Measurements from ENCODE around the gene CACNA1I. TPM values are rescaled to one million over a fixed set of nuclear protein-coding genes. Genes with fewer than 3 reads are reported as not detected.

The CACNA1I gene
- total RNA-seq, 3 donors from 2014 or later: 0.19 to 0.41 (median 0.20) TPM

DNA sequence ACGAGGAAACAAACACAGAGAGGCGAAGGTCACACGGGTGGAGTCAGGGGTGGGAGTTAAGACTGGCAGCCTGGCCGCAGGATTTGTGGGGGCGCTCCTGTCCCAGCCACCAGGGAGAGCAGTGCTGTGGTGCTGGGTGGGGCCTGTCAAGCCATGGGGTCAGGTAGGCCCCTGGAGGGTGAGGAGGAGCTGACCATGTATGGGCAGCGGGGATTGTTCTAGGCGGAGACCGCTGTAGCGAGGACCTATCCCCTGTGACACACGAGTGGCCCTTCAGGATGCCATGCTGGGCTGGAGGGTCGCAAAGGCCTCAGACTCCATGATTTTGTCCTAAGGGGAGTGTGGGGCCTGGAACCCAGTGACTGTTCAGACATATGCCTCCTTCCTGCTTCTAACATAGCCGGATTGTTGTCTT lies 36.5 kb upstream of the CACNA1I start:
- H3K4me3 ChIP-seq: no peak overlapping the region
- ATAC-seq: no peak
- intact Hi-C loops (cut with DNase I, micrococcal nuclease): loop anchor here in 1 of 2 donors (10.0 kb wide), 1 partner anchor 811 kb away; the partner anchor contains the start of gene ADSL
- H3K36me3 ChIP-seq (ENCODE audit: low read depth): no peaks in the 10 kb centered on the region
- peaks cover 35% of the 10 kb centered on the region for H3K4me1 ChIP-seq (ENCODE audit: low read depth)
- TF ChIP-seq, protein P1, sequence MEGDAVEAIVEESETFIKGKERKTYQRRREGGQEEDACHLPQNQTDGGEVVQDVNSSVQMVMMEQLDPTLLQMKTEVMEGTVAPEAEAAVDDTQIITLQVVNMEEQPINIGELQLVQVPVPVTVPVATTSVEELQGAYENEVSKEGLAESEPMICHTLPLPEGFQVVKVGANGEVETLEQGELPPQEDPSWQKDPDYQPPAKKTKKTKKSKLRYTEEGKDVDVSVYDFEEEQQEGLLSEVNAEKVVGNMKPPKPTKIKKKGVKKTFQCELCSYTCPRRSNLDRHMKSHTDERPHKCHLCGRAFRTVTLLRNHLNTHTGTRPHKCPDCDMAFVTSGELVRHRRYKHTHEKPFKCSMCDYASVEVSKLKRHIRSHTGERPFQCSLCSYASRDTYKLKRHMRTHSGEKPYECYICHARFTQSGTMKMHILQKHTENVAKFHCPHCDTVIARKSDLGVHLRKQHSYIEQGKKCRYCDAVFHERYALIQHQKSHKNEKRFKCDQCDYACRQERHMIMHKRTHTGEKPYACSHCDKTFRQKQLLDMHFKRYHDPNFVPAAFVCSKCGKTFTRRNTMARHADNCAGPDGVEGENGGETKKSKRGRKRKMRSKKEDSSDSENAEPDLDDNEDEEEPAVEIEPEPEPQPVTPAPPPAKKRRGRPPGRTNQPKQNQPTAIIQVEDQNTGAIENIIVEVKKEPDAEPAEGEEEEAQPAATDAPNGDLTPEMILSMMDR (IDR thresholded peaks at IDR 0.05): no peak
- no peaks in the 10 kb centered on the region for H3K9me3 ChIP-seq
- DNase-seq: peak in 2 of 3 donors; percentile 48 to 65

DNA sequence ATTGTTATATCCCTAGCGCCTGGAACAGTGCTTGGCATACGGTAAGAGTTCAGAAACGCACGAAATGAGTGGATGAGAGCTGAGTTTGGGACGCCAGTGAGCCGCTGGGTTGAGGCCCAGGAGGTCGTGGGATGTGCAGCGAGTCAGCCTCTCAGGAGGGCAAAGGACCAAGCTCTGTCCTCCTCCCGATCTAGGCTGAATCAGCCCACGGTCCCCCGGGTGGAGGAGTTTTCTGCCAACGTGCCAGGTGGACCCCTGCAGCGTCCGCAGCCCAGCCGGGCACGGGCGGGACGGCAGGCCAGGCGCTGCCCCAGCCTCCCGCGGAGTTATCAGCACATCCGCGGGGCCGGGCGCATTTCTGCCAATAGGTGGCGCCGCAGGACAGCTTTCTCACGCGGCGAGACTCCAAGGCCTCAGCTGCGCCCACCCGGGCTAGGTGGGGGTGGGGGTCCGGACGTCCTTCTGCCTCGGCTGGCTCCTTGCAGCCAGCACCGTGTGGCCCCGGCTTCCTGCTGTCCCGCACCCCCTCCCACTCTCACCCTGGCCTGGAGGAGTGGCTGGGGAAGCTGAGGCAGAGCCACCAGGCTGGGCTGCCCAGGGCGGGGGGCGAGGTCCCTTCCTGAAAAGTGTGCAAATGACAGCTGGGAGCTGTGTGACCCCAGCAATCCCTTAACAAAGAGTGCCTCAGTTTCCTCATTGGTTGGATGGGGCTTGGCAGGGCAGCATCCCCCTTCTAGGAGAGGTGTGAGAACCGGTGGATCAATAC lies 35.8 kb upstream of the CACNA1I start:
- Histone ChIP-seq H3K4me3 (no peak overlapping the region), H3K4me1 (ENCODE audit: low read depth) (peaks cover 28% of the 10 kb centered on the region), H3K9me3 (no peaks in the 10 kb centered on the region), H3K36me3 (ENCODE audit: low read depth) (no peaks in the 10 kb centered on the region)
- TF ChIP-seq, protein P1 (IDR thresholded peaks at IDR 0.05): peak; percentile 81
- peak; percentile 45 for ATAC-seq
- peak; percentile 86 to 96 (median 89) for DNase-seq
- intact Hi-C loops (cut with DNase I, micrococcal nuclease): loop anchor here (5.0 to 10.0 kb wide), 3 partner anchors 488 to 810 kb away; partner anchors contain the start of gene ADSL (in 1 of the 2)

DNA sequence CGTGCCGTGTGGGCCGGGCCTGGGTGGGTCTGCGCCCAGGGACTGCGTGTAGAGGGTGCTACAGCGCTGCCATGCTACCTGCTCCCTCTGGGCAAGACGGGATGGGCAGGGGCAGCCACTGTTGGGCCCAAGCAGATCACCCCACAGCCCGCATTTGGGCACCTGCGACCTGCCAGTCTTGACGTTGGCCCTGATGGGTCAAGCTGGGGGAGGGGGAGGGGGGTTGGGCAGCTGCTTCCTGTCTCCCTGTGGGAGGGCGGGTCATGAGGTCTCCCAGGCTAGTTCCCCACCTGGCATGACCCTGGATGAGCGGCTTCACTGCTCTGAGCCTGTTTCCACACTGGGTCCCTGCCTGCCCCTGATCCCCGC lies 35.2 kb upstream of the CACNA1I start:
- H3K9me3 ChIP-seq: no peaks in the 10 kb centered on the region
- intact Hi-C loops (cut with DNase I, micrococcal nuclease): loop anchor here (5.0 to 10.0 kb wide), 3 partner anchors 487 to 809 kb away; partner anchors contain the start of gene ADSL (in 1 of the 2)
- TF ChIP-seq, protein P1 (IDR thresholded peaks at IDR 0.05): no peak
- H3K4me3 ChIP-seq: no peak overlapping the region
- DNase-seq (no peak), ATAC-seq (no peak)
- peaks cover 23% of the 10 kb centered on the region for H3K4me1 ChIP-seq (ENCODE audit: low read depth)
- H3K36me3 ChIP-seq (ENCODE audit: low read depth): no peaks in the 10 kb centered on the region

DNA sequence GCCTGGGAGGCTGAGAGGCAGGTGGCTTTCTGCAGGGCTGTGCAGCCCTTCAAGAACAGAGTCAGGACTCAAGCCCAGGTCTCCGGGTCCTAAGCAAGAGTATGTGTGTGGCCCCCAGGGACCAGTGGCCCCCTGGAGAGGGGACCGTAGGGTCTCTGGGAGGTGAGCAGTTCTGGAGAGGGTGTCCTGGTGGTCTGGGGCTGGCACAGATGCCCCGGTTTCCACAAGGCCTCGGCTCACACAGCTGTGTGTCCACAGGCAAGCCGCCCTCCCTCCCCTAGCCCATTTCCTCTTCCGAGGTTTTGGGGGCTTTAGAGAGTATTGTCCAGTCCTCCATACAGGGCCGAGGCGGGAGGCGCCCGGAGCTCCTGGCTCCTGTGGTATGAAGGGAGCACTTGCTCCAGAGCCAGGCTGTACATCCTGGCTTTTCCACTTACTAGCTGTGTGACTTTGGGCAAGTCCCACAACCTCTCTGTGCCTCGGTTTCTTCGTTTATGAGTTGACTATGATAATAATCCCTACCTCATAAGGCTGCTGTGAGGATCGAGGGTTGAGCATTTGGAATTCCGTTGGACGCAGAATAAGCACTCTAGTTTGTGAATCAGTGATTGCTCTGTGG lies 34.6 kb upstream of the CACNA1I start:
- no peak for DNase-seq
- H3K4me3 ChIP-seq: no peak overlapping the region
- no peaks in the 10 kb centered on the region for H3K36me3 ChIP-seq (ENCODE audit: low read depth)
- TF ChIP-seq, protein P1 (IDR thresholded peaks at IDR 0.05): no peak
- H3K9me3 ChIP-seq: no peaks in the 10 kb centered on the region
- H3K4me1 ChIP-seq (ENCODE audit: low read depth): peaks cover 17% of the 10 kb centered on the region
- intact Hi-C loops (cut with DNase I, micrococcal nuclease): loop anchor here (5.0 to 10.0 kb wide), 3 partner anchors 486 to 809 kb away; partner anchors contain the start of gene ADSL (in 1 of the 2)
- ATAC-seq: no peak

DNA sequence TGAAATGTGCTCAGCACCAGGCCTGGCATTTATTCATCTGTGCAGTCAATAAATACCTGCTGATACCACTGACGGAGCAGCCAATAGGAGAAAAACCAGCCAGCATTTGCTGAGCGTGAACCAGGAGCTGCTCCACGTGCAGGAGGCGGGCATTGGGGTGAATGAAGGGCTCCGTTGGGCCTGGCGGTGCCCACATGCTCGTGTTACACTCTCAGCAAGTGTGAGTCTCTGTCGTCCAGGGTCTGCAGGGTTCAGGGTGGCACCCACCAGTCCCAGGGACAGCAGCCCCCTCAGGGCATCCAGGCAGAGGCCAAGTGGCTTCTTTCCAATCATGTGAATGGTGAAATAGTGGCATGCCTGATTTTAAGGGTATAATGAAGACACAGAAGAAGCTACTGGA lies 33.8 kb upstream of the CACNA1I start:
- peaks cover 9% of the 10 kb centered on the region for H3K4me1 ChIP-seq (ENCODE audit: low read depth)
- H3K36me3 ChIP-seq (ENCODE audit: low read depth): no peaks in the 10 kb centered on the region
- no peak for ATAC-seq
- TF ChIP-seq, protein P1 (IDR thresholded peaks at IDR 0.05): no peak
- H3K4me3 ChIP-seq: no peak overlapping the region
- intact Hi-C loops (cut with DNase I, micrococcal nuclease): loop anchor here (5.0 to 10.0 kb wide), 3 partner anchors 486 to 808 kb away; partner anchors contain the start of gene ADSL (in 1 of the 2)
- no peak for DNase-seq
- H3K9me3 ChIP-seq: no peaks in the 10 kb centered on the region

All from mucosa of descending colon (tissue), 3 donors.